HG02938 (cell line): ENCODE measurements around the gene ZNF566.
"Not testable (repeated sequence)": the region's sequence is repeated elsewhere in the genome, so short reads cannot be mapped to it uniquely, and the experiment has no call there.

Experiments
- ATAC-seq: cut with Tn5 transposase; IDR thresholded peaks from one replicate; pipeline ENCODE4 v1.9.1; 2021; ENCODE audit warnings: mild to moderate bottlenecking, moderate library complexity; ENCODE audit not compliant: unreplicated experiment

Gene ZNF566

GRCh38 chr19:36489118-36489919 is at the start of gene ZNF566:
TSS of gene ZNF566 (minus strand) at chr19:36489561. CDS start at chr19:36476557, 13,004 bp downstream.
- ATAC-seq, result peak; percentile 77

DNA sequence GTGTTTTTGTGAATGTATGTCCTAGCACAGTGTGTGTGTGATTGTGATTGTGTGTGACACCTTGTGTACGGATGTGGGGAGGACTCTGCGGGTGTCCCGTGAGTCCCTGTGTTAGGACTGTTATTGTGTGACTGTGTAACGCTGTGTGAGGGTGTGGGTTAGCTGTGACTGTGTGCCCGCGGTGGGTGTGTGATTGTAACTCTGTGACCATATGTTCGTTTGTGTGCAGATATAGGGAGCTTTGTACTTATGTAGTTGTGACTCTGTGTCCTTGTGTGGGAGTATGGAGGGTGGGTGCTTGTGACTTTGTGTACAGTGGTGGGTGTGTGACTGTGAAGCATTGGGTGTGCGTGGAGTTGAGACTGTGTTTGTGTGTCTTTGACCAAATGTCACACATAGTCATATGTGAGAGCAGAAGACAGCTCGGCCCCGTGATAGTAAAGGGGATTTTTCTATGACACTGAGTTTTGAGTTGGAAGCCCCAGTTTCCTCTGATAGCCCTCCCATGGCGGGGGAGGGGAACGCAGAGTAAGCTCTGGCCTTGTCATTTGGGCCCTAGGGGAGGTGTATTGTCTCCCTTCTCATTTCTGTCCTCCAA is 39.7 kb upstream of the ZNF566 start:
- ATAC-seq, result peak; percentile 7

DNA sequence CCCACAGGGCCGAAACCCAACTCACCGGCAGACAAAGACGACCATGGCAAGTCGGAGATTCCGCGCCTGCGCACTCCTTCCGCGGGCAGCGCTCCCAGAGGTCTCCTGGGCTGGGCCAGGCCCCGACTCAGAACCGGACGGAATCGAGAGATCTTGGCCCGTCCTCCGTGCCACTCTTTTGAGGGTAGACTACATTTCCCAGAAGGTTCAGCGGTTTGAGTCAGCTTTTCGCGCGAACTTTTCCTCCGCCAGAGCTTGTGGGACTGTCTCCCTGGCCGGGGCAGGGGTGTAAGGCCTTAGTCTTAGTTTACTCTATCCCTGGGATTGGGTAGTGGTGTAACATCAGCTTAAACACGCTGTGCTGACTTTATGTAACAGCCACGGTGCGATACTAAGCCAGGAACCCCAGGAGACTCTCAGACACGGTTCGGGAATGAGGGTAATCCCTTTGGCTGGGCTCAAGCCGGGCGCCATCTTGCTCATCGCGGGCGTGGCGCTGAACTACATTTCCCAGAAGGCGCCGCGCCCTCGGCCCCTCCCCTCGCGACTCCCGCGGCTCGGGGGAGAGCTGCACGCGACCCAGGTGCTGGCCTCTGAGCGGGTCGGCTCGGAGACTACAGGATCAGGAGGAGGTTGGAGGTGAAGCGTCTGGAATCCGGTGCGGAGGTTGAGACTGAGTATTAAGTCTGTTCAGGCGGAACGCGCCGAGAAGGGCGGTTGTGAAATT is 39.0 kb upstream of the ZNF566 start, which contains the start of gene ZNF260:
Gene ZNF260, minus strand, starts transcription at position 78 of the 727 bp plus-strand sequence. CDS start 13,033 bp downstream, outside the sequence.
- ATAC-seq, result peak; percentile 70

- no peak for ATAC-seq
Measured at GRCh38 chr19:36527873-36528193, 38.5 kb upstream of the ZNF566 start.

- no peak for ATAC-seq
Measured at GRCh38 chr19:36527341-36527740, 38.0 kb upstream of the ZNF566 start.

- no peak for ATAC-seq
Measured at GRCh38 chr19:36526581-36526980, 37.2 kb upstream of the ZNF566 start.

- ATAC-seq, result no peak
Measured at GRCh38 chr19:36524617-36525016, 35.3 kb upstream of the ZNF566 start.

- ATAC-seq, result no peak
Measured at GRCh38 chr19:36514012-36514612, 24.8 kb upstream of the ZNF566 start.

- ATAC-seq, result no peak
Measured at GRCh38 chr19:36508325-36508724, 19.0 kb upstream of the ZNF566 start.

- ATAC-seq, result no peak
Measured at GRCh38 chr19:36501973-36502372, 12.6 kb upstream of the ZNF566 start.

DNA sequence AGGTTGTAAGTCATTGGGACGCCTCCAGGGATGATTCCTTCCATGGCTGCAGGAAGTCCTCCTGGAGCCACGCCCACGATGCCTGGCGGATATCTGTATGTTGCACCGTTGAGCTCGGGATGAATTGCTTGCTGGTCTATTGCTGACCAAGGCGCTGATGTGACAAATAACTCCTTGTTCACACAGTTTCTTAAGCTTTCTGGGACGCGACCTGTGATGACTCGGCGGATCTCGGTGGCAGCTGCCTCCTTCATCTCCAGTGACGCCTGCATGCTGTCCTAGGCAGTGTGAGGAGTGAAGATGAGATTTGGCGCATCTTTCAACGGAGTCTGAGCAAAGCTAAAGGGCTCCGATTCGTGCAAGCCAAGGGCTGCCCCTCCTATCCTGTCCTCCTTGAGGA is 7.6 kb upstream of the ZNF566 start:
- no peak for ATAC-seq

GRCh38 chr19:36492689-36493453 is 3.5 kb upstream of the ZNF566 start:
- ATAC-seq, result not testable (repeated sequence)

DNA sequence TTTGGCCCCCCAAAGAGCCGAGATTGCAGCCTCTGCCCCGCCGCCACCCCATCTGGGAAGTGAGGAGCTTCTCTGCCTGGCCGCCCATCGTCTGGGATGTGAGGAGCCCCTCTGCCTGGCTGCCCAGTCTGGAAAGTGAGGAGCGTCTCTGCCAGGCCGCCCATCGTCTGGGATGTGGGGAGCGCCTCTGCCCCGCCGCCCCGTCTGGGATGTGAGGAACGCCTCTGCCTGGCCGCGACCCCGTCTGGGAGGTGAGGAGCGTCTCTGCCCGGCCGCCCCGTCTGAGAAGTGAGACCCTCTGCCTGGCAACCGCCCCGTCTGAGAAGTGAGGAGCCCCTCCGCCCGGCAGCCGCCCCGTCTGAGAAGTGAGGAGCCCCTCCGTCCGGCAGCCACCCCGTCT is 1.5 kb upstream of the ZNF566 start:
- ATAC-seq, result not testable (repeated sequence)

DNA sequence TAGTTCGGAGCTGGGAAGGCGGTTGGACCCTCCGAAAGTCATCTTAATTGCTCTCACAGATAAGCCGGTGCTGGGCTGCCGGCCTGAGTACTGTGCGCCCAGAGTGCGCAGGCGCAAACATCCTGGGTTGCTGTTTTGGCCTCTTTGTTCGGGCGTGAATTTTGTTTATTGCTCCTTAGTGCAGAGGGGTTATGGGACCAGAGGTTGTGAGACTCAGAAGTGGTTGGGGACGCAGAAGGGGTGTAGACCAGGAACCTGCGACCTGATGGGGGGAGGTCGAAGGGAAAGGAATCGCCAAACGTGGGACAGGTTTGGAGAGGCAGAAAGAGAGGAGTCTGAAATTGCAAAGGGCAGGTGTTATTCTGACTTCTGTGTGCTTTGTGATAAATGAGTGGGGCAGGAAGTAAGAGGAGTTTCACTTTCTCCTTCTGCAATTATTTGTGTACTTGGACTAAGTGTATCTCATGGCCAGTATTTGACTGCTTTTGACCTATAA is 607 bp upstream of the ZNF566 start:
- ATAC-seq, result peak; percentile 24

DNA sequence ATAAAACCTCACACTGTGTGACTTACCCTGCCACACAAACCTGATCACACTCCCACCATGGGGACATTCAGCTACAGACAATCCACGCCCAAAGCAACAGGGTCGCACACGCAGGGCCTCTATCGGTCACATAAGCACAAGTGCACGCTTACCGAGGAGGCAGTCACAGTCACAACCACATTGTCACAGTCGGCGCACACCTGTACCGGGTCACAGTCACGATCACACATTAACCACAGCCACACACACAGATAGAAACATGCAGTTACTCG is 579 bp downstream of the ZNF566 start:
- peak; percentile 18 for ATAC-seq

GRCh38 chr19:36488118-36488845 is 1.1 kb downstream of the ZNF566 start:
- no peak for ATAC-seq

GRCh38 chr19:36483653-36484052 is 5.7 kb downstream of the ZNF566 start:
- no peak for ATAC-seq

DNA sequence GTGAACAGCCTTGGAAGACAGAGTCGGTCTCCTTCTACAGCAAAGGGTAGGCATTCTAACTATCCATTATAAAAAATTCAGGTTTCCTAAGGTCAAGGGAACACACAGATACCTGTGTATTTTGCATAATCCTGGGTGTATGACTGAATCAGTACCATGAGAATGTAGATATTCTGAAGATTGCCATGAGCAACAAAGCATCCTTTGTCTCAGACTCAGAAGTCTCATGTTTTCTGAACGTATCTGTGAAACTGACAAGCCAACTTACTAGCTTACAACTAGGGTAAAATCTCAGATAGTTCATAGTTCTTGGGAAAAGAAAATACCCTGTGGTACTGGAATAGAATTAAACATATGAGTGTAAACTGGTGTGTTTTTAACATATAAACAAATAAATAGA is 6.5 kb downstream of the ZNF566 start:
- ATAC-seq, result no peak

DNA sequence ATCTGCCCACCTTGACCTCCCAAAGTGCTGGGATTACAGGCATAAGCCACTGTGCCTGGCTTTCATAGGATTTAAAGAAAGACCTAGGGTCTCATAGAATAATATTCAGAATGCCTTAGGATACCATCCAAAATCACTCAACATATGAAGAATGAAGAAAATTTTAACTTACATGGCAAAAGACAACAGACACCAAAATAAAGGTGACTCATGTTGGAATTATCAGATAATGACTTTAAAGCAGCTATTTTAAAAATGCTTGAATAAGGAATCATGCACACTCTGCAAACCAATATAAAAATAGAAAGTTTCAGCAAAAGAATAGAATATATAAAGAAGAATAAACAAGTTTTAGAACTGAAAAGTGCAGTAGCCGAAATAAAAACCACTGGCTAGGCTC is 29.3 kb downstream of the ZNF566 start:
- no peak for ATAC-seq

DNA sequence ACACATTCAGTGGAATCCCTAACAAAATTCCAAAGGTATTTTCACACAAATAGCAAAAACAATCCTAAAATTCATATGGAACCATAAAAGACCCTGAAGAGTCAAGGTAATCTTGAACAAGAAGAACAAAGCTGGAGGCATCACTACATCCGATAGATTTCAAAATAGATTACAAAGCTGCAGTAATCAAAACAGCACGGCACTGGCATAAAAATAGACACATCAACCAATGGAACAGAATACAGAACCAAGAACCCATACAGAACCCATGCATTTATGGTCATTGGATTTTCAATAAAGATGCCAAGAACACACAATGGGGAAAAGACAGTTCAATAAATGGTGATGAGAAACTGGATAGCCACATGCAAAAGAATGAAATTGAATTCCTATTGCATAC is 32.5 kb downstream of the ZNF566 start:
- no peak for ATAC-seq
